Activated T-cell treated with anti-CD3 and anti-CD28 coated beads, Interleukin-2, amount 50 U/mL, for 1 hour (primary cell): Measurements from ENCODE around the gene EPHA8.

Experiments
- DNase-seq: peaks from one replicate; pipeline ENCODE4 v3.0.0-alpha.2; 2020

The EPHA8 gene

DNA sequence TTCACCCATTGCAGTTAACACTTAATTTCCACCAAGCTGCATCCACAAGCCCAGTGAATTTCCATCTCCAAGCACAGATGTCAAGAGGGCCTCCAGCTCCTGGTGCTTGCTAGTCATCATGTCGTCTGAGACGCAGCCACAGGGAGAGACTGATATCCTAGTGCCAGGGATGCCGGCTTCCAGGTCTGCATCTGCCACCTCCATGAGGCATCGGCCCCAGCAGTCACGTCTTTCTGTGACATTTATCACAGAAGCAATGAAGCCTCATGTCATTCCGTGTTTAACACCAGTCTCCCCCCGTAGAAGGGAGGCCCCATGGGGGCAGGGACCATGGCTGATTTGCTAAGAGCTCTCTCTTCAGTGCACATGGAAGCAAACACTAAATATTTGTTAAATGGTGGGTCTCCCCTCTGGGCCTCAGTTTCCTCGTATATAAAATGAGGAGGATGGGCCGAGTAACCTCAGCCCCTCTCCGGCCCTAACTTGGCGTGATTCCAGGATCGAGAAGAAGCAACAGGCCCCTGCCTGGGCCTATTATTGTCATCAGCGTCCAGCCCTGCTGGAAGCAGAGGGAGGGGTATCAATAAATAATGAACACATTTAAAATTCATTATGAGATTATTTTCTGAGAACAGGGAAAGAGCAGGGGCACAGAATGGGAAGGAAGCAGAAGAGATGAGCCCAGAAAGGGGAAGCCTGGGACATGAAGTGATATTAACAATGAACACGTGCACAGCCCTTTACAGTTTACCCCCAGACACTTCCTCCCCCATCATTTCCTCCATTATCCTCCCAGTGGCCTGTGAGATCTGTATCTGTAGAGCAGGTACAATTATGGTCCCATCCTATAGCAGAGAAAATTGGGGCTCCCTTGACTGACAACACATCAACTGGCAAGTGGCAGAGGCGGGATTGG is 88.9 kb downstream of the EPHA8 start:
- DNase-seq = no peak

DNA sequence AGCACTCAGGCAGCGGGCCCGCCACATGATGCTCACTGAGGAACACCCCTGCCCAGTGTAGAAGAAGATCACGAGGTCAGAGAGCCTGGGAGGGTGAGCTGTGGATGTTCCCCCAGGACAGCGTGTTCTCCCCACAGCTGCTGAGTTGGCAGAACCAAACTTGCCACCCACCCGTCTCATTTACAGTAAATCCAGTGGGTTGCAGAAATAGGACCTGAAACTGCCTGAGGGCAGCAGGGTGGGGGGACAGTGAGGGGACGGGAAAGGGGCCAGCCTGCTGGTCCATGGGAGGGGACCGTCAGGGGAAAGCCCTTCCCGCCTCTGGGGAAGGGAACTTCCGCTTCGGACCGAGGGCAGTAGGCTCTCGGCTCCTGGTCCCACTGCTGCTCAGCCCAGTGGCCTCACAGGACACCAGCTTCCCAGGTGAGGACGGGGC is 89.6 kb downstream of the EPHA8 start, which contains the start of gene C1QB:
C1QB (plus strand) TSS at position 356 of the 436 bp plus-strand sequence. CDS start 6,227 bp downstream, outside the sequence.
- DNase-seq = no peak
